ENCODE measurements around the gene SALL3.

Gene SALL3

GRCh38 chr18:78991446-78991845, 11.8 kb downstream of the SALL3 start:
- H3K9ac ChIP-seq (ENCODE audit: low read depth, low read length): no peak overlapping the region
- peaks cover 12% of the 10 kb centered on the region for H3K27me3 ChIP-seq (ENCODE audit: insufficient read depth, low read length, poor library complexity)
- H3K36me3 ChIP-seq (ENCODE audit: insufficient read depth, low read length): no peaks in the 10 kb centered on the region
- no peaks in the 10 kb centered on the region for H3K9me3 ChIP-seq (ENCODE audit: insufficient read depth, low read length, severe bottlenecking)
- no peaks in the 10 kb centered on the region for H3K4me1 ChIP-seq (ENCODE audit: insufficient read depth, low read length)
- H4K20me1 ChIP-seq (ENCODE audit: insufficient read depth, low read length): no peaks in the 10 kb centered on the region
- no peak overlapping the region for H3K4me3 ChIP-seq (ENCODE audit: low read depth in 1 of 2, low read length in 2 of 2)
- no peak for TF ChIP-seq EZH2 (IDR thresholded peaks at IDR 0.05; ENCODE audit: borderline replicate concordance, low read depth, low read length, severe bottlenecking)
- TF ChIP-seq CTCF (IDR thresholded peaks at IDR 0.05; ENCODE audit: borderline replicate concordance, extremely low read depth, low read length, poor library complexity, severe bottlenecking): no peak
- DNase-seq: no peak
- no peak overlapping the region for H2AFZ ChIP-seq (ENCODE audit: low read depth, low read length)
- no peak for ATAC-seq (ENCODE audit: insufficient read depth, low read depth)
- no peaks in the 10 kb centered on the region for H3K79me2 ChIP-seq (ENCODE audit: insufficient read depth, low read length)
- H3K27ac ChIP-seq (ENCODE audit: low read length): no peak overlapping the region
- no peak overlapping the region for H3K4me2 ChIP-seq (ENCODE audit: insufficient read depth, low read length)

- no peaks in the 10 kb centered on the region for H3K4me1 ChIP-seq (ENCODE audit: insufficient read depth, low read length)
- H3K9ac ChIP-seq (ENCODE audit: low read depth, low read length): no peak overlapping the region
- no peak overlapping the region for H3K4me2 ChIP-seq (ENCODE audit: insufficient read depth, low read length)
- H2AFZ ChIP-seq (ENCODE audit: low read depth, low read length): no peak overlapping the region
- no peaks in the 10 kb centered on the region for H3K36me3 ChIP-seq (ENCODE audit: insufficient read depth, low read length)
- H3K79me2 ChIP-seq (ENCODE audit: insufficient read depth, low read length): no peaks in the 10 kb centered on the region
- DNase-seq: no peak
- TF ChIP-seq CTCF (IDR thresholded peaks at IDR 0.05; ENCODE audit: borderline replicate concordance, extremely low read depth, low read length, poor library complexity, severe bottlenecking) (no peak), EZH2 (IDR thresholded peaks at IDR 0.05; ENCODE audit: borderline replicate concordance, low read depth, low read length, severe bottlenecking) (no peak)
- no peaks in the 10 kb centered on the region for H3K9me3 ChIP-seq (ENCODE audit: insufficient read depth, low read length, severe bottlenecking)
- H3K27ac ChIP-seq (ENCODE audit: low read length): no peak overlapping the region
- no peak overlapping the region for H3K4me3 ChIP-seq (ENCODE audit: low read depth in 1 of 2, low read length in 2 of 2)
- ATAC-seq (ENCODE audit: insufficient read depth, low read depth): no peak
- H4K20me1 ChIP-seq (ENCODE audit: insufficient read depth, low read length): no peaks in the 10 kb centered on the region
- H3K27me3 ChIP-seq (ENCODE audit: insufficient read depth, low read length, poor library complexity): peaks cover 10% of the 10 kb centered on the region
These were observed 12.7 kb downstream of the SALL3 start for GRCh38 chr18:78992041-78993011.

- no peaks in the 10 kb centered on the region for H3K36me3 ChIP-seq (ENCODE audit: insufficient read depth, low read length)
- no peak for ATAC-seq (ENCODE audit: insufficient read depth, low read depth)
These were observed 13.7 kb downstream of the SALL3 start for GRCh38 chr18:78993014-78993926.

More at GRCh38 chr18:78993014-78993926, 13.7 kb downstream of the SALL3 start:
- H4K20me1 ChIP-seq (ENCODE audit: insufficient read depth, low read length): no peaks in the 10 kb centered on the region
- no peak for TF ChIP-seq CTCF (IDR thresholded peaks at IDR 0.05; ENCODE audit: borderline replicate concordance, extremely low read depth, low read length, poor library complexity, severe bottlenecking)
- TF ChIP-seq EZH2 (IDR thresholded peaks at IDR 0.05; ENCODE audit: borderline replicate concordance, low read depth, low read length, severe bottlenecking): no peak
- H3K27me3 ChIP-seq (ENCODE audit: insufficient read depth, low read length, poor library complexity): peaks cover 6% of the 10 kb centered on the region
- H3K4me2 ChIP-seq (ENCODE audit: insufficient read depth, low read length): no peak overlapping the region
- no peaks in the 10 kb centered on the region for H3K9me3 ChIP-seq (ENCODE audit: insufficient read depth, low read length, severe bottlenecking)
- H3K79me2 ChIP-seq (ENCODE audit: insufficient read depth, low read length): no peaks in the 10 kb centered on the region
- no peak overlapping the region for H3K4me3 ChIP-seq (ENCODE audit: low read depth in 1 of 2, low read length in 2 of 2)
- no peaks in the 10 kb centered on the region for H3K4me1 ChIP-seq (ENCODE audit: insufficient read depth, low read length)
- DNase-seq: no peak
- H3K27ac ChIP-seq (ENCODE audit: low read length): no peak overlapping the region
- no peak overlapping the region for H2AFZ ChIP-seq (ENCODE audit: low read depth, low read length)
- no peak overlapping the region for H3K9ac ChIP-seq (ENCODE audit: low read depth, low read length)
